Stimulated activated CD8-positive, alpha-beta memory T cell treated with anti-CD3 and anti-CD28 coated beads, Interleukin-12 subunit alpha, Interleukin-12 subunit beta, amount 100 ng/mL, for 24 hours (primary cell): Measurements from ENCODE around the gene GPRIN3.

ENCODE experiments used
- DNase-seq: peaks from one replicate; pipeline ENCODE4 v3.0.0-alpha.2; 2020; ENCODE audit errors: extremely low read depth

The GPRIN3 gene

GRCh38 chr4:89290727-89291516 lies 16.7 kb downstream of the GPRIN3 start:
- no peak for DNase-seq

- no peak for DNase-seq
Measured at GRCh38 chr4:89289312-89289711, 18.3 kb downstream of the GPRIN3 start.

- DNase-seq: no peak
Measured at GRCh38 chr4:89288430-89288829, 19.2 kb downstream of the GPRIN3 start.

- no peak for DNase-seq
Measured at GRCh38 chr4:89287945-89288344, 19.7 kb downstream of the GPRIN3 start.

GRCh38 chr4:89285745-89286144 lies 21.9 kb downstream of the GPRIN3 start:
- no peak for DNase-seq

GRCh38 chr4:89284828-89285227 lies 22.8 kb downstream of the GPRIN3 start:
- DNase-seq: no peak

GRCh38 chr4:89284020-89284424 lies 23.6 kb downstream of the GPRIN3 start:
- no peak for DNase-seq

GRCh38 chr4:89283226-89284009 lies 24.2 kb downstream of the GPRIN3 start:
- DNase-seq: no peak

GRCh38 chr4:89279385-89279784 lies 28.2 kb downstream of the GPRIN3 start:
- no peak for DNase-seq

- DNase-seq: no peak
Measured at GRCh38 chr4:89277412-89277811, 30.2 kb downstream of the GPRIN3 start.

GRCh38 chr4:89276296-89276695 lies 31.3 kb downstream of the GPRIN3 start:
- DNase-seq: no peak

GRCh38 chr4:89275587-89275986 lies 32.0 kb downstream of the GPRIN3 start:
- no peak for DNase-seq

GRCh38 chr4:89273741-89274141 lies 33.9 kb downstream of the GPRIN3 start:
- no peak for DNase-seq

- no peak for DNase-seq
Measured at GRCh38 chr4:89270792-89271191, 36.8 kb downstream of the GPRIN3 start.

- DNase-seq: no peak
Measured at GRCh38 chr4:89269121-89269666, 38.4 kb downstream of the GPRIN3 start.

- DNase-seq: no peak
Measured at GRCh38 chr4:89268679-89269078, 38.9 kb downstream of the GPRIN3 start.

- no peak for DNase-seq
Measured at GRCh38 chr4:89267846-89268245, 39.8 kb downstream of the GPRIN3 start.

- no peak for DNase-seq
Measured at GRCh38 chr4:89267392-89267791, 40.2 kb downstream of the GPRIN3 start.

- DNase-seq: no peak
Measured at GRCh38 chr4:89266128-89266527, 41.5 kb downstream of the GPRIN3 start.

GRCh38 chr4:89263265-89263664 lies 44.3 kb downstream of the GPRIN3 start:
- no peak for DNase-seq

- no peak for DNase-seq
Measured at GRCh38 chr4:89259301-89260028, 48.1 kb downstream of the GPRIN3 start.

- DNase-seq: no peak
Measured at GRCh38 chr4:89258506-89258905, 49.1 kb downstream of the GPRIN3 start.
